SK-N-SH treated with all-trans-retinoic acid at 6 μM for 48 hours (cell line): ENCODE results near the gene INSRR.

Source experiments
- ATAC-seq: fragments of 200-7000 bp; cut with Tn5 transposase; 3 replicates; pipeline ENCODE4 v1.9.1; 2020; ENCODE audit warnings: mild to moderate bottlenecking, moderate library complexity
- ARNTL ChIP-seq: fragments of 450-650 bp; formaldehyde crosslinking; IDR thresholded peaks from 2 replicates; pipeline ENCODE4 v1.5.0; 2020; ENCODE audit warnings: low read depth, mild to moderate bottlenecking, moderate library complexity, borderline replicate concordance
- BACH2 ChIP-seq: fragments of 250-450 bp; sonication (Bioruptor Pico); IDR thresholded peaks from 2 replicates; pipeline ENCODE4 v1.9.0; 2021; ENCODE audit warnings: mild to moderate bottlenecking, borderline replicate concordance
- CREB5 ChIP-seq: fragments of 250-450 bp; sonication (Bioruptor Pico); IDR thresholded peaks from 2 replicates; pipeline ENCODE4 v1.5.1; 2020; ENCODE audit warnings: low read depth, mild to moderate bottlenecking, moderate library complexity
- CSDC2 ChIP-seq: fragments of 250-450 bp; sonication (Bioruptor Pico); IDR thresholded peaks from 2 replicates; pipeline ENCODE4 v1.5.0; 2020; ENCODE audit warnings: mild to moderate bottlenecking, moderate library complexity
- ESRRG ChIP-seq: fragments of 250-450 bp; sonication (Bioruptor Pico); IDR thresholded peaks from 2 replicates; pipeline ENCODE4 v1.6.1; 2021; ENCODE audit warnings: mild to moderate bottlenecking
- GLIS3 ChIP-seq: fragments of 250-450 bp; sonication (Bioruptor Pico); IDR thresholded peaks from 2 replicates; pipeline ENCODE4 v1.5.0; 2020; ENCODE audit warnings: mild to moderate bottlenecking, moderate library complexity
- ISL1 ChIP-seq: fragments of 250-450 bp; sonication (Bioruptor Pico); IDR thresholded peaks from 2 replicates; pipeline ENCODE4 v2.1.2; 2022; ENCODE audit warnings: mild to moderate bottlenecking, moderate library complexity
- OSR1 ChIP-seq: fragments of 250-450 bp; sonication (Bioruptor Pico); IDR thresholded peaks from 2 replicates; pipeline ENCODE4 v1.8.0; 2022; ENCODE audit warnings: moderate library complexity, mild to moderate bottlenecking, inconsistent platforms
- POU6F1 ChIP-seq: fragments of 250-450 bp; sonication (Bioruptor Pico); IDR thresholded peaks from 2 replicates; pipeline ENCODE4 v1.8.0; 2021; ENCODE audit warnings: low read depth, mild to moderate bottlenecking, moderate library complexity, borderline replicate concordance
- PPARA ChIP-seq: fragments of 250-450 bp; sonication (Bioruptor Pico); IDR thresholded peaks from 2 replicates; pipeline ENCODE4 v1.5.0; 2020; ENCODE audit warnings: mild to moderate bottlenecking, borderline replicate concordance
- RARB ChIP-seq: fragments of 250-450 bp; sonication (Bioruptor Pico); IDR thresholded peaks from 2 replicates; pipeline ENCODE4 v1.8.0; 2021; ENCODE audit warnings: mild to moderate bottlenecking, moderate library complexity
- SNAI2 ChIP-seq: fragments of 250-450 bp; sonication (Bioruptor Pico); IDR thresholded peaks from 2 replicates; pipeline ENCODE4 v1.5.0; 2020; ENCODE audit warnings: mild to moderate bottlenecking, moderate library complexity
- TCF4 ChIP-seq: fragments of 250-450 bp; sonication (Bioruptor Pico); IDR thresholded peaks from 2 replicates; pipeline ENCODE4 v1.8.0; 2021; ENCODE audit warnings: mild to moderate bottlenecking, moderate library complexity, borderline replicate concordance
- TOX ChIP-seq: fragments of 250-450 bp; sonication (Bioruptor Pico); IDR thresholded peaks from 2 replicates; pipeline ENCODE4 v1.8.0; 2021; ENCODE audit warnings: mild to moderate bottlenecking, moderate library complexity, borderline replicate concordance
- ZC3H10 ChIP-seq: fragments of 250-450 bp; sonication (Bioruptor Pico); IDR thresholded peaks from 2 replicates; pipeline ENCODE4 v1.5.1; 2021; ENCODE audit warnings: mild to moderate bottlenecking, moderate library complexity
- ZFP3 ChIP-seq: fragments of 250-450 bp; sonication (Bioruptor Pico); IDR thresholded peaks from 2 replicates; pipeline ENCODE4 v1.5.0; 2020; ENCODE audit warnings: mild to moderate bottlenecking, moderate library complexity
- ZFP30 ChIP-seq: fragments of 450-650 bp; formaldehyde crosslinking; IDR thresholded peaks from 2 replicates; pipeline ENCODE4 v1.5.0; 2022; ENCODE audit warnings: mild to moderate bottlenecking, moderate library complexity
- ZNF565 ChIP-seq: fragments of 450-650 bp; formaldehyde crosslinking; conservative IDR thresholded peaks from 2 replicates; pipeline ENCODE4 v1.5.0; 2020; ENCODE audit warnings: low read depth, mild to moderate bottlenecking, moderate library complexity
- ZNF70 ChIP-seq: fragments of 450-650 bp; formaldehyde crosslinking; IDR thresholded peaks from 2 replicates; pipeline ENCODE4 v1.5.0; 2020; ENCODE audit warnings: mild to moderate bottlenecking, moderate library complexity
- ZNF8 ChIP-seq: fragments of 450-650 bp; formaldehyde crosslinking; IDR thresholded peaks from 2 replicates; pipeline ENCODE4 v1.5.0; 2020; ENCODE audit warnings: mild to moderate bottlenecking, moderate library complexity
- TF ChIP-seq, protein P1 (sequence below): fragments of 250-450 bp; sonication (Bioruptor Pico); IDR thresholded peaks from 2 replicates; pipeline ENCODE4 v1.8.0; 2020; ENCODE audit warnings: mild to moderate bottlenecking, moderate library complexity, borderline replicate concordance
- TF ChIP-seq, protein P2 (sequence below): fragments of 250-450 bp; sonication (Bioruptor Pico); IDR thresholded peaks from 2 replicates; pipeline ENCODE4 v1.5.1; 2021; ENCODE audit warnings: mild to moderate bottlenecking, moderate library complexity

Gene INSRR

DNA sequence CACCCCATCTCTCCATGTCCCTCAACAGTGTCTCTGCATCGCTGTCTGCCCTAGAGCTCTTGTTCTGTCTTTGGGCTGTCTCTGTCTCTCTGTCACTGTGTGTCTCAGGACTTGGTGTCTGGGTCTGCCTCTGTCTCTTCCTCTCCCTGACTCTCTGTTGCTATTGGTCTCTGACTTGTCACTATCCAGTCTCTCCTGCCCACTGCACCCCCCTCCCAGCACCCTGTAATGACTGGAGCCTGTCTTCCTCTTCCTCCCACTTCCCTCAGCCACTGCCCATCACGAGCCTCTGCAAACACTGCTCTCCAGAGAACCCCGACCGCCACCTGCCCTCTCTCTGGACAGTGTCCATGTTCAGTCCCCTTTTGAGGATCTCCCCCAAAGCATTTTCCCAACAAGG lies 46.7 kb upstream of the INSRR start:
- no peak for ATAC-seq
- no peak for TF ChIP-seq ESRRG
- no peak for TF ChIP-seq ZFP3 (CRISPR knock-in tag)
- no peak for TF ChIP-seq ZC3H10 (CRISPR knock-in tag)
- TF ChIP-seq, protein P1, sequence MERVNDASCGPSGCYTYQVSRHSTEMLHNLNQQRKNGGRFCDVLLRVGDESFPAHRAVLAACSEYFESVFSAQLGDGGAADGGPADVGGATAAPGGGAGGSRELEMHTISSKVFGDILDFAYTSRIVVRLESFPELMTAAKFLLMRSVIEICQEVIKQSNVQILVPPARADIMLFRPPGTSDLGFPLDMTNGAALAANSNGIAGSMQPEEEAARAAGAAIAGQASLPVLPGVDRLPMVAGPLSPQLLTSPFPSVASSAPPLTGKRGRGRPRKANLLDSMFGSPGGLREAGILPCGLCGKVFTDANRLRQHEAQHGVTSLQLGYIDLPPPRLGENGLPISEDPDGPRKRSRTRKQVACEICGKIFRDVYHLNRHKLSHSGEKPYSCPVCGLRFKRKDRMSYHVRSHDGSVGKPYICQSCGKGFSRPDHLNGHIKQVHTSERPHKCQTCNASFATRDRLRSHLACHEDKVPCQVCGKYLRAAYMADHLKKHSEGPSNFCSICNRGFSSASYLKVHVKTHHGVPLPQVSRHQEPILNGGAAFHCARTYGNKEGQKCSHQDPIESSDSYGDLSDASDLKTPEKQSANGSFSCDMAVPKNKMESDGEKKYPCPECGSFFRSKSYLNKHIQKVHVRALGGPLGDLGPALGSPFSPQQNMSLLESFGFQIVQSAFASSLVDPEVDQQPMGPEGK (CRISPR knock-in tag), result no peak
- no peak for TF ChIP-seq ZNF565 (CRISPR knock-in tag)
- TF ChIP-seq, protein P2, sequence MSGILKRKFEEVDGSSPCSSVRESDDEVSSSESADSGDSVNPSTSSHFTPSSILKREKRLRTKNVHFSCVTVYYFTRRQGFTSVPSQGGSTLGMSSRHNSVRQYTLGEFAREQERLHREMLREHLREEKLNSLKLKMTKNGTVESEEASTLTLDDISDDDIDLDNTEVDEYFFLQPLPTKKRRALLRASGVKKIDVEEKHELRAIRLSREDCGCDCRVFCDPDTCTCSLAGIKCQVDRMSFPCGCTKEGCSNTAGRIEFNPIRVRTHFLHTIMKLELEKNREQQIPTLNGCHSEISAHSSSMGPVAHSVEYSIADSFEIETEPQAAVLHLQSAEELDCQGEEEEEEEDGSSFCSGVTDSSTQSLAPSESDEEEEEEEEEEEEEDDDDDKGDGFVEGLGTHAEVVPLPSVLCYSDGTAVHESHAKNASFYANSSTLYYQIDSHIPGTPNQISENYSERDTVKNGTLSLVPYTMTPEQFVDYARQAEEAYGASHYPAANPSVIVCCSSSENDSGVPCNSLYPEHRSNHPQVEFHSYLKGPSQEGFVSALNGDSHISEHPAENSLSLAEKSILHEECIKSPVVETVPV, result no peak
- TF ChIP-seq GLIS3 (CRISPR knock-in tag), result no peak
- no peak for TF ChIP-seq ISL1
- no peak for TF ChIP-seq RARB (CRISPR knock-in tag)
- TF ChIP-seq CREB5 (CRISPR knock-in tag), result no peak
- TF ChIP-seq ZNF8, result no peak
- no peak for TF ChIP-seq CSDC2 (CRISPR knock-in tag)
- no peak for TF ChIP-seq TCF4 (CRISPR knock-in tag)
- TF ChIP-seq ARNTL (CRISPR knock-in tag), result no peak
- TF ChIP-seq PPARA (CRISPR knock-in tag), result no peak
- no peak for TF ChIP-seq ZFP30 (CRISPR knock-in tag)
- no peak for TF ChIP-seq ZNF70 (CRISPR knock-in tag)
- TF ChIP-seq BACH2, result no peak
- TF ChIP-seq SNAI2 (CRISPR knock-in tag), result no peak
- TF ChIP-seq OSR1 (CRISPR knock-in tag), result no peak
- TF ChIP-seq, all 23 proteins: peak for 0

DNA sequence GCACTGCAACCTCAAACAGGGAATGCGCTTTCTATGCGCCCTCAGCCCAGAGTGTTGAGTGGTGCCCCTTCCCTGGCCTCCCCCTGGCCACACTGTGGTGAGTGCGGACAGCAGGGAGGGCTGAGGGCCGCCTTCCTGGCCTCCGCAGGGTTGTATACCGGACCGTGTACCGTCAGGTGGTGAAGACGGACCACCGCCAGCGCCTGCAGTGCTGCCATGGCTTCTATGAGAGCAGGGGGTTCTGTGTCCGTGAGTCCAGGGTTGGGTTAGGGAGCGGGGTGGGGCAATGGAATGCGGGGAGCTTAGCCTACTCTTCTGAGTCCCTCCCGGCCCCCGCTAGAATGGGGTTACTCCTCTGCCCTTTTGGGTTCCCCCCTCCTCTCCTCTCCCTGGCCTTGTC lies 46.3 kb upstream of the INSRR start:
- TF ChIP-seq, protein P2, result no peak
- TF ChIP-seq ESRRG, result no peak
- TF ChIP-seq TOX (CRISPR knock-in tag), result no peak
- TF ChIP-seq, all 23 proteins: peak for 0
- ATAC-seq, result no peak

GRCh38 chr1:156904187-156904959 lies 45.5 kb upstream of the INSRR start:
- TF ChIP-seq BACH2, result no peak
- no peak for TF ChIP-seq PPARA (CRISPR knock-in tag)
- TF ChIP-seq CSDC2 (CRISPR knock-in tag), result no peak
- TF ChIP-seq RARB (CRISPR knock-in tag), result no peak
- TF ChIP-seq ARNTL (CRISPR knock-in tag), result no peak
- no peak for TF ChIP-seq ZC3H10 (CRISPR knock-in tag)
- no peak for TF ChIP-seq POU6F1 (CRISPR knock-in tag)
- no peak for TF ChIP-seq TOX (CRISPR knock-in tag)
- no peak for TF ChIP-seq GLIS3 (CRISPR knock-in tag)
- ATAC-seq, result no peak
